IMR-90 (cell line): ENCODE results near the gene INF2. TPM values are rescaled to one million over a fixed set of nuclear protein-coding genes. Genes with fewer than 3 reads are reported as not detected.

Experiments
- ATAC-seq: fragments of 200-7000 bp; cut with Tn5 transposase; 2 replicates; pipeline ENCODE4 v1.9.1; 2020; ENCODE audit warnings: low read depth, mild to moderate bottlenecking, moderate library complexity
- BruUV-seq: library from RNA; stranded (reverse); fragments of 400-500 nt; replicated peaks from 2 replicates; lab custom pipeline; 2021; lab: Mats Ljungman, UMichigan
- CTCF ChIA-PET: fragments of 300-600 bp; formaldehyde crosslinking; extraction: SDS; loops from one replicate; lab custom pipeline; 2021; ENCODE audit warnings: antibody characterized with exemption; lab: Yijun Ruan, JAX
- POLR2A ChIA-PET: fragments of 300-600 bp; sonication (Branson Sonifier 250); formaldehyde crosslinking; loops from one replicate; lab custom pipeline; 2022; ENCODE audit warnings: antibody characterized with exemption; ENCODE audit not compliant: unreplicated experiment; lab: Charles Lee
- DNase-seq: peaks from one replicate; pipeline ENCODE4 v3.0.0; 2013
- H2AFZ ChIP-seq: replicated peaks from 2 replicates; pipeline ENCODE3; 2013; ENCODE audit warnings: low read length, mild to moderate bottlenecking; ENCODE audit not compliant: poor library complexity
- H2AK5ac ChIP-seq: 2 replicates; pipeline ENCODE4 v1.6.1; 2013; ENCODE audit warnings: low read depth, low read length, inconsistent platforms
- H2AK9ac ChIP-seq: replicated peaks from 2 replicates; pipeline ENCODE3; 2013; ENCODE audit warnings: mild to moderate bottlenecking, low read depth, low read length, moderate library complexity; ENCODE audit not compliant: poor library complexity
- H2BK120ac ChIP-seq: 2 replicates; pipeline ENCODE4 v1.6.1; 2013; ENCODE audit warnings: low read depth, low read length, inconsistent platforms
- H2BK15ac ChIP-seq: 3 replicates; pipeline ENCODE4 v1.6.1; 2013; ENCODE audit warnings: low read depth, low read length, inconsistent platforms
- H2BK20ac ChIP-seq: 2 replicates; pipeline ENCODE4 v1.6.1; 2013; ENCODE audit warnings: low read depth, mild to moderate bottlenecking, inconsistent platforms, low read length, moderate library complexity
- H2BK5ac ChIP-seq: 2 replicates; pipeline ENCODE4 v1.6.1; 2013; ENCODE audit warnings: mild to moderate bottlenecking, low read depth, low read length, inconsistent platforms; ENCODE audit not compliant: poor library complexity, severe bottlenecking
- H3K14ac ChIP-seq: replicated peaks from 2 replicates; pipeline ENCODE4 v1.6.1; 2013; ENCODE audit warnings: low read depth, low read length, inconsistent platforms
- H3K18ac ChIP-seq: 2 replicates; pipeline ENCODE4 v1.6.1; 2013; ENCODE audit warnings: low read depth, low read length, control low read depth
- H3K23ac ChIP-seq: 2 replicates; pipeline ENCODE4 v1.6.1; 2013; ENCODE audit warnings: low read depth, low read length, inconsistent platforms
- H3K27ac ChIP-seq: 2 replicates; pipeline ENCODE4 v1.5.1; 2013; ENCODE audit warnings: mild to moderate bottlenecking, control low read depth, low read length; ENCODE audit not compliant: insufficient read depth
- H3K27me3 ChIP-seq: 2 replicates; pipeline ENCODE4 v1.6.1; 2013; ENCODE audit warnings: low read length; ENCODE audit not compliant: control insufficient read depth, insufficient read depth
- H3K36me3 ChIP-seq: 2 replicates; pipeline ENCODE4 v1.6.1; 2013; ENCODE audit warnings: low read length, mixed read lengths; ENCODE audit not compliant: control insufficient read depth, insufficient read depth
- H3K4ac ChIP-seq: 2 replicates; pipeline ENCODE4 v1.6.1; 2013; ENCODE audit warnings: low read depth, low read length, inconsistent platforms
- H3K4me1 ChIP-seq: 2 replicates; pipeline ENCODE4 v1.6.1; 2013; ENCODE audit warnings: low read length, mixed read lengths; ENCODE audit not compliant: control insufficient read depth, insufficient read depth
- H3K4me2 ChIP-seq: 2 replicates; pipeline ENCODE4 v1.6.1; 2013; ENCODE audit warnings: low read depth, mild to moderate bottlenecking, control low read depth, low read length, moderate library complexity
- H3K4me3 ChIP-seq: 2 replicates; pipeline ENCODE4 v1.5.1; 2013; ENCODE audit warnings: low read depth, mild to moderate bottlenecking, control low read depth, low read length, moderate library complexity; ENCODE audit not compliant: insufficient read depth
- H3K56ac ChIP-seq: 2 replicates; pipeline ENCODE4 v1.6.1; 2013; ENCODE audit warnings: low read length, inconsistent platforms; ENCODE audit not compliant: insufficient read depth; ENCODE audit errors: extremely low read depth
- H3K79me1 ChIP-seq, 2 experiments: 2 replicates each; pipeline ENCODE4 v1.6.1; 2013; ENCODE audit warnings: low read length in 2 of 2, inconsistent platforms in 1 of 2, low read depth in 1 of 2
- H3K9ac ChIP-seq: 2 replicates; pipeline ENCODE4 v1.6.1; 2013; ENCODE audit warnings: low read depth, low read length, control low read depth
- H3K9me1 ChIP-seq: 2 replicates; pipeline ENCODE4 v1.6.1; 2013; ENCODE audit warnings: low read length, inconsistent platforms; ENCODE audit not compliant: insufficient read depth
- H3K9me3 ChIP-seq: 2 replicates; pipeline ENCODE4 v1.6.1; 2013; ENCODE audit warnings: low read length; ENCODE audit not compliant: control insufficient read depth, insufficient read depth
- H4K20me1 ChIP-seq: 2 replicates; pipeline ENCODE4 v1.6.1; 2013; ENCODE audit warnings: low read length, inconsistent platforms; ENCODE audit not compliant: insufficient read depth
- H4K5ac ChIP-seq: 2 replicates; pipeline ENCODE4 v1.6.1; 2013; ENCODE audit warnings: mild to moderate bottlenecking, low read depth, low read length, control low read depth
- H4K8ac ChIP-seq, 2 experiments: 2 replicates each; pipeline ENCODE4 v1.6.1; 2013; ENCODE audit warnings: low read depth in 2 of 2, low read length in 2 of 2, control low read depth in 1 of 2, inconsistent platforms in 1 of 2
- H4K91ac ChIP-seq: 2 replicates; pipeline ENCODE4 v1.6.1; 2013; ENCODE audit warnings: low read depth, low read length, inconsistent platforms; ENCODE audit not compliant: insufficient read depth
- BHLHE40 ChIP-seq: fragments of 150-350 bp; IDR thresholded peaks from 2 replicates; pipeline ENCODE4 v1.6.1; 2016; ENCODE audit warnings: mild to moderate bottlenecking, low read depth, low read length
- CEBPB ChIP-seq: IDR thresholded peaks from 2 replicates; pipeline ENCODE4 v1.6.1; 2012; ENCODE audit warnings: low read depth, low read length, improper control_type of control experiment
- CHD1 ChIP-seq: IDR thresholded peaks from 2 replicates; pipeline ENCODE4 v1.6.1; 2012; ENCODE audit warnings: low read depth, low read length, improper control_type of control experiment
- CTCF ChIP-seq: conservative IDR thresholded peaks from 2 replicates; pipeline ENCODE4 v1.5.1; 2012; ENCODE audit warnings: mild to moderate bottlenecking, low read depth, low read length, improper control_type of control experiment
- FOS ChIP-seq: fragments of 150-350 bp; IDR thresholded peaks from 2 replicates; pipeline ENCODE4 v1.6.1; 2016; ENCODE audit warnings: low read depth, low read length
- MAZ ChIP-seq: IDR thresholded peaks from 2 replicates; pipeline ENCODE4 v1.6.1; 2012; ENCODE audit warnings: low read depth, mild to moderate bottlenecking, low read length, improper control_type of control experiment, moderate library complexity, borderline replicate concordance
- MXI1 ChIP-seq: IDR thresholded peaks from 2 replicates; pipeline ENCODE4 v1.6.1; 2012; ENCODE audit warnings: low read depth, mild to moderate bottlenecking, low read length, moderate library complexity, borderline replicate concordance
- RCOR1 ChIP-seq: IDR thresholded peaks from 2 replicates; pipeline ENCODE4 v1.6.1; 2012; ENCODE audit warnings: mild to moderate bottlenecking, low read length, improper control_type of control experiment; ENCODE audit not compliant: insufficient replicate concordance
- SMC3 ChIP-seq: fragments of 150-350 bp; IDR thresholded peaks from 2 replicates; pipeline ENCODE4 v1.6.1; 2016; ENCODE audit warnings: low read depth, mild to moderate bottlenecking, antibody characterized with exemption, low read length, moderate library complexity
- USF2 ChIP-seq: fragments of 150-350 bp; IDR thresholded peaks from 2 replicates; pipeline ENCODE4 v1.6.1; 2017; ENCODE audit warnings: mild to moderate bottlenecking, antibody characterized with exemption, low read length, low read depth
- WGBS, 2 experiments: methylation state at CpG; one replicate each; pipeline versions ENCODE4 v1.1.5 to v1.1.7; 2013; ENCODE audit warnings: missing lambda C conversion rate in 2 of 2; ENCODE audit not compliant: insufficient read length in 1 of 2; ENCODE audit errors: extremely low coverage in 2 of 2; 5-methylcytosine and 5-hydroxymethylcytosine counted together
- dilution Hi-C: fragments of 300-500 bp; cut with HindIII; formaldehyde crosslinking; loops from one replicate; pipeline ENCODE4 v1.14.3; 2018; ENCODE audit warnings: low sequenced_read_pairs; ENCODE audit not compliant: unreplicated experiment
- in situ Hi-C: fragments of 300-500 bp; cut with MboI; formaldehyde crosslinking; loops from 3 replicates; pipeline ENCODE4 v1.14.3; 2019; ENCODE audit warnings: low sequenced_read_pairs, inconsistent platforms, mixed read lengths
- intact Hi-C: fragments of 100-400 bp; cut with micrococcal nuclease; formaldehyde crosslinking; loops from 2 replicates; pipeline ENCODE4 v1.10.0; 2022
- polyA plus RNA-seq, 3 experiments: library from polyadenylated mRNA; depleted of rRNA; stranded (reverse); fragments of >200 nt; gene quantifications; 2 replicates each; pipeline ENCODE4 v1.2.3, GENCODE V29; 2012; ENCODE audit warnings: low replicate concordance in 1 of 3
- total RNA-seq: library from RNA; depleted of rRNA; stranded (reverse); fragments of >200 nt; gene quantifications from 2 replicates; pipeline ENCODE4 v1.2.3, GENCODE V29; 2012

INF2 gene
- total and polyA plus RNA-seq, 2 of the 4 experiments (the other 2 are of a cell fraction) = 16.8 to 62.1 TPM

- no peak overlapping the region for H3K27ac ChIP-seq
- H4K8ac ChIP-seq = no peak overlapping the region
- no peak overlapping the region for H3K56ac ChIP-seq
- H2AFZ ChIP-seq = no peak overlapping the region
- no peak overlapping the region for H3K4me3 ChIP-seq
- no TSS peak for BruUV-seq
- ChIA-PET CTCF (no interaction called here), POLR2A (no interaction called here)
- peaks cover 66% of the 10 kb centered on the region for H4K20me1 ChIP-seq
- peaks cover 58% of the 10 kb centered on the region for H3K36me3 ChIP-seq
- no peak overlapping the region for H3K4me2 ChIP-seq
- no peak overlapping the region for H2BK5ac ChIP-seq
- no peak overlapping the region for H2AK9ac ChIP-seq
- intact Hi-C loops (no loop called here), dilution Hi-C loops (no loop called here), in situ Hi-C loops (no loop called here)
- H3K79me1 ChIP-seq = peaks cover 11 to 67% of the 10 kb centered on the region in 2 experiments
- H3K4me1 ChIP-seq = peaks cover 13% of the 10 kb centered on the region
- no peak overlapping the region for H3K4ac ChIP-seq
- WGBS, 2 experiments = 94% methylated on average over 7 of the region's 12 CpGs; no CpG with 5 or more reads in 1 of the 2 experiments
- H2BK15ac ChIP-seq = no peak overlapping the region
- ATAC-seq (no peak), DNase-seq (no peak)
- no peak overlapping the region for H2AK5ac ChIP-seq
- no peak overlapping the region for H3K18ac ChIP-seq
- no peak overlapping the region for H2BK20ac ChIP-seq
- H3K27me3 ChIP-seq = no peaks in the 10 kb centered on the region
- no peak overlapping the region for H4K5ac ChIP-seq
- H3K9ac ChIP-seq = no peak overlapping the region
- H2BK120ac ChIP-seq = no peak overlapping the region
- H3K14ac ChIP-seq = no peak overlapping the region
- H4K91ac ChIP-seq = no peak overlapping the region
- no peak overlapping the region for H3K23ac ChIP-seq
- no peak for TF ChIP-seq FOS
- TF ChIP-seq MXI1 = no peak
- TF ChIP-seq BHLHE40 = no peak
- TF ChIP-seq MAZ = no peak
- no peak for TF ChIP-seq SMC3
- TF ChIP-seq USF2 = no peak
- no peak for TF ChIP-seq CTCF
- no peak for TF ChIP-seq CHD1
- TF ChIP-seq RCOR1 = no peak
- TF ChIP-seq CEBPB = no peak
- H3K9me3 ChIP-seq = no peaks in the 10 kb centered on the region
- H3K9me1 ChIP-seq = no peaks in the 10 kb centered on the region; the same call in 1 of the 2 replicates
These were observed 12.7 kb downstream of the INF2 start for GRCh38 chr14:104702106-104702505.
